GM12865 (cell line): ENCODE measurements around the gene KLHL4.
"Not testable (repeated sequence)": the region's sequence is repeated elsewhere in the genome, so short reads cannot be mapped to it uniquely, and the experiment has no call there.

Experiments used
- DNase-seq: peaks from one replicate; pipeline ENCODE4 v3.0.0; 2010; ENCODE audit warnings: low read depth
- H3K4me3 ChIP-seq: 2 replicates; pipeline ENCODE4 v1.5.1; 2011; ENCODE audit warnings: mild to moderate bottlenecking, low read depth, low read length, control low read depth
- TF ChIP-seq, protein P1 (sequence below): IDR thresholded peaks from 2 replicates; pipeline ENCODE4 v1.5.1; 2011; ENCODE audit warnings: low read length, control low read depth, low read depth, inconsistent platforms; ENCODE audit not compliant: insufficient read depth; ENCODE audit errors: missing control alignments

The KLHL4 gene

GRCh38 chrX:87693204-87693603, 175.6 kb downstream of the KLHL4 start:
- TF ChIP-seq, protein P1, sequence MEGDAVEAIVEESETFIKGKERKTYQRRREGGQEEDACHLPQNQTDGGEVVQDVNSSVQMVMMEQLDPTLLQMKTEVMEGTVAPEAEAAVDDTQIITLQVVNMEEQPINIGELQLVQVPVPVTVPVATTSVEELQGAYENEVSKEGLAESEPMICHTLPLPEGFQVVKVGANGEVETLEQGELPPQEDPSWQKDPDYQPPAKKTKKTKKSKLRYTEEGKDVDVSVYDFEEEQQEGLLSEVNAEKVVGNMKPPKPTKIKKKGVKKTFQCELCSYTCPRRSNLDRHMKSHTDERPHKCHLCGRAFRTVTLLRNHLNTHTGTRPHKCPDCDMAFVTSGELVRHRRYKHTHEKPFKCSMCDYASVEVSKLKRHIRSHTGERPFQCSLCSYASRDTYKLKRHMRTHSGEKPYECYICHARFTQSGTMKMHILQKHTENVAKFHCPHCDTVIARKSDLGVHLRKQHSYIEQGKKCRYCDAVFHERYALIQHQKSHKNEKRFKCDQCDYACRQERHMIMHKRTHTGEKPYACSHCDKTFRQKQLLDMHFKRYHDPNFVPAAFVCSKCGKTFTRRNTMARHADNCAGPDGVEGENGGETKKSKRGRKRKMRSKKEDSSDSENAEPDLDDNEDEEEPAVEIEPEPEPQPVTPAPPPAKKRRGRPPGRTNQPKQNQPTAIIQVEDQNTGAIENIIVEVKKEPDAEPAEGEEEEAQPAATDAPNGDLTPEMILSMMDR, result no peak
- H3K4me3 ChIP-seq, result no peak overlapping the region
- no peak for DNase-seq

DNA sequence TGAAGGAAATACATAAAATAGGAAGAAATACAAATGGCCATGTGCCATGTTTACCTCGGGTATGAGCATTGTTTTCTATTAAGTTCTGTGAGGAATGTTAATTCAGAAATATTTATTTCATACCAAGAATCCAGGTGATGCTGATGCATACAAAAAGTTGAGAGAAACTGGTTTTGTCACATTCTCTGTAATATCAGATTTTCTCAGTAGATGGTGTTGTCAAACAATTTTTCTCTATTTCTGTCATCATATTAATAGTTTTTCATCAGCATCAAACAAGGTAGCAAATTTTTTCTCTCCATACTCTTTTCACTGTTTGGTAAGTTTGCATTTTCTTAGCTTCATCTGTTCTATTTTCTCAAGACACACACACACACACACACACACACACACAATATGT, 179.8 kb downstream of the KLHL4 start:
- no peak for DNase-seq
- TF ChIP-seq, protein P1, result no peak
- no peak overlapping the region for H3K4me3 ChIP-seq

DNA sequence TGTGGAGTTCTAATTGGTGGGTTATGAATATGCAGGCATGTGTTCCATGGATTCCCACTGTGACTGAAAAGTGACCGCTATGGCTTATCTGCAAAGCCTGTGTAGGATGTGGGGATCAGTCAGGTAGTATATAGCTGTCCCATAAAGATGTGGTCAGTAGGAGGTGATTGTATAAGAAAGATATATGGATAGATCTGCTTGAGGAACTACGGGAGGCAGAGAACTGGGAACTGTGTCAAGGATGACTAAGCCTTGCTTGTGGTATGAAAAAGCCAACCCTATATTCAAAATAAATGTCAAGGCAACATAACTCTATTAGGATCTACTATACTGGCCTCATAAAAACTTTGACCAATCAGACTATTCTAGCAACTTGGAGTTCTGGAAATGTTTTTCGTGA, 185.2 kb downstream of the KLHL4 start:
- no peak overlapping the region for H3K4me3 ChIP-seq
- DNase-seq, result no peak
- TF ChIP-seq, protein P1, result no peak

DNA sequence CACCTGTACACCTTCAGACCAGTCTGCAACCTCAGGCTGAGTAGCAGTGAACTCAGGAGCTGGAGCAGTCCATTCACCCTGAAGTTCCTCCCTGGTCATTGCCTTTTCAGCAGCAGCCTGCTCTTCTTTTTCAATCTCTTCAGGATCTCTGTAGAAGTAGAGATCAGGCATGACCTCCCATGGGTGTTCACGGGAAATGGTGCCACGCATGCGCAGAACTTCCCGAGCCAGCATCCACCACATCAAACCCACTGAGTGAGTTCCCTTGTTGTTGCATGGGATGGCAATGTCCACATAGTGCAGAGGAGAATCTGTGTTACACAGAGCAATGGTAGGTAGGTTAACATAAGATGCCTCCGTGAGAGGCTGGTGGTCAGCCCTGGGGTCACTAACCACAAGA, 185.9 kb downstream of the KLHL4 start:
- not testable (repeated sequence) for H3K4me3 ChIP-seq, DNase-seq

GRCh38 chrX:87706134-87706533, 188.5 kb downstream of the KLHL4 start:
- H3K4me3 ChIP-seq, result no peak overlapping the region
- DNase-seq, result no peak
- TF ChIP-seq, protein P1, result no peak

GRCh38 chrX:87710580-87710979, 193.0 kb downstream of the KLHL4 start:
- no peak overlapping the region for H3K4me3 ChIP-seq
- no peak for DNase-seq
- TF ChIP-seq, protein P1, result no peak
